Stimulated activated naive CD8-positive, alpha-beta T cell treated with anti-CD3 and anti-CD28 coated beads, Interleukin-15, Interleukin-2, amounts not matched to agents 100 ng/mL and 50 ng/mL, for 24 hours (primary cell): Measurements from ENCODE around the gene GLI3.

Experiments used
- H3K27ac Mint-ChIP-seq: one replicate; pipeline ENCODE4 v1.8.0; 2021; ENCODE audit warnings: mild to moderate bottlenecking, mixed read lengths
- H3K27me3 Mint-ChIP-seq: one replicate; pipeline ENCODE4 v1.8.0; 2021; ENCODE audit warnings: mixed read lengths
- H3K36me3 Mint-ChIP-seq: one replicate; pipeline ENCODE4 v1.8.0; 2021; ENCODE audit warnings: low read depth, mixed read lengths
- H3K4me1 Mint-ChIP-seq: one replicate; pipeline ENCODE4 v1.8.0; 2021; ENCODE audit warnings: low read depth, mixed read lengths
- H3K4me3 Mint-ChIP-seq: one replicate; pipeline ENCODE4 v1.8.0; 2021; ENCODE audit warnings: mild to moderate bottlenecking, mixed read lengths
- H3K9me3 Mint-ChIP-seq: one replicate; pipeline ENCODE4 v1.8.0; 2021; ENCODE audit warnings: mixed read lengths

Gene GLI3

GRCh38 chr7:42137431-42137830 lies 99.6 kb downstream of the GLI3 start:
- no peaks in the 10 kb centered on the region for H3K36me3 Mint-ChIP-seq
- H3K4me3 Mint-ChIP-seq = no peak overlapping the region
- H3K27ac Mint-ChIP-seq = no peak overlapping the region
- H3K9me3 Mint-ChIP-seq = no peaks in the 10 kb centered on the region
- peaks cover 11% of the 10 kb centered on the region for H3K27me3 Mint-ChIP-seq
- H3K4me1 Mint-ChIP-seq = no peaks in the 10 kb centered on the region

- Mint-ChIP-seq H3K27ac (no peak overlapping the region), H3K4me1 (no peaks in the 10 kb centered on the region), H3K9me3 (no peaks in the 10 kb centered on the region), H3K27me3 (peaks cover 11% of the 10 kb centered on the region), H3K36me3 (no peaks in the 10 kb centered on the region), H3K4me3 (no peak overlapping the region)
Measured at GRCh38 chr7:42135728-42136127, 101.3 kb downstream of the GLI3 start.

- Mint-ChIP-seq H3K27ac (no peak overlapping the region), H3K9me3 (no peaks in the 10 kb centered on the region), H3K27me3 (peaks cover 4% of the 10 kb centered on the region), H3K4me1 (no peaks in the 10 kb centered on the region), H3K4me3 (no peak overlapping the region), H3K36me3 (no peaks in the 10 kb centered on the region)
Measured at GRCh38 chr7:42134276-42134876, 102.6 kb downstream of the GLI3 start.

GRCh38 chr7:42133321-42133720 lies 103.7 kb downstream of the GLI3 start:
- Mint-ChIP-seq H3K4me1 (no peaks in the 10 kb centered on the region), H3K27ac (no peak overlapping the region), H3K4me3 (no peak overlapping the region), H3K36me3 (no peaks in the 10 kb centered on the region), H3K27me3 (peaks cover 4% of the 10 kb centered on the region), H3K9me3 (no peaks in the 10 kb centered on the region)

- Mint-ChIP-seq H3K4me1 (no peaks in the 10 kb centered on the region), H3K4me3 (no peak overlapping the region), H3K27ac (no peak overlapping the region), H3K27me3 (no peaks in the 10 kb centered on the region), H3K9me3 (no peaks in the 10 kb centered on the region), H3K36me3 (no peaks in the 10 kb centered on the region)
Measured at GRCh38 chr7:42128703-42129102, 108.3 kb downstream of the GLI3 start.

GRCh38 chr7:42127232-42127622 lies 109.8 kb downstream of the GLI3 start:
- H3K27ac Mint-ChIP-seq = no peak overlapping the region
- H3K4me3 Mint-ChIP-seq = no peak overlapping the region
- H3K9me3 Mint-ChIP-seq = no peaks in the 10 kb centered on the region
- no peaks in the 10 kb centered on the region for H3K27me3 Mint-ChIP-seq
- H3K36me3 Mint-ChIP-seq = no peaks in the 10 kb centered on the region
- no peaks in the 10 kb centered on the region for H3K4me1 Mint-ChIP-seq

GRCh38 chr7:42126475-42127231 lies 110.4 kb downstream of the GLI3 start:
- Mint-ChIP-seq H3K4me3 (no peak overlapping the region), H3K36me3 (no peaks in the 10 kb centered on the region), H3K9me3 (no peaks in the 10 kb centered on the region), H3K27ac (no peak overlapping the region), H3K4me1 (no peaks in the 10 kb centered on the region), H3K27me3 (no peaks in the 10 kb centered on the region)

GRCh38 chr7:42125321-42125720 lies 111.7 kb downstream of the GLI3 start:
- H3K36me3 Mint-ChIP-seq = no peaks in the 10 kb centered on the region
- no peak overlapping the region for H3K27ac Mint-ChIP-seq
- H3K4me3 Mint-ChIP-seq = no peak overlapping the region
- H3K27me3 Mint-ChIP-seq = peaks cover 3% of the 10 kb centered on the region
- H3K9me3 Mint-ChIP-seq = no peaks in the 10 kb centered on the region
- no peaks in the 10 kb centered on the region for H3K4me1 Mint-ChIP-seq

GRCh38 chr7:42123716-42124115 lies 113.3 kb downstream of the GLI3 start:
- Mint-ChIP-seq H3K27me3 (peaks cover 3% of the 10 kb centered on the region), H3K4me3 (no peak overlapping the region), H3K36me3 (no peaks in the 10 kb centered on the region), H3K27ac (no peak overlapping the region), H3K9me3 (no peaks in the 10 kb centered on the region), H3K4me1 (no peaks in the 10 kb centered on the region)

- Mint-ChIP-seq H3K36me3 (no peaks in the 10 kb centered on the region), H3K27ac (no peak overlapping the region), H3K4me1 (no peaks in the 10 kb centered on the region), H3K27me3 (peaks cover 3% of the 10 kb centered on the region), H3K4me3 (no peak overlapping the region), H3K9me3 (no peaks in the 10 kb centered on the region)
Measured at GRCh38 chr7:42120191-42120590, 116.8 kb downstream of the GLI3 start.

GRCh38 chr7:42117201-42117600 lies 119.8 kb downstream of the GLI3 start:
- H3K27ac Mint-ChIP-seq = no peak overlapping the region
- H3K9me3 Mint-ChIP-seq = peaks cover 3% of the 10 kb centered on the region
- no peaks in the 10 kb centered on the region for H3K4me1 Mint-ChIP-seq
- no peak overlapping the region for H3K4me3 Mint-ChIP-seq
- H3K36me3 Mint-ChIP-seq = no peaks in the 10 kb centered on the region
- peaks cover 3% of the 10 kb centered on the region for H3K27me3 Mint-ChIP-seq

GRCh38 chr7:42115795-42116194 lies 121.2 kb downstream of the GLI3 start:
- H3K27me3 Mint-ChIP-seq = peaks cover under 1% of the 10 kb centered on the region
- H3K4me1 Mint-ChIP-seq = no peaks in the 10 kb centered on the region
- H3K36me3 Mint-ChIP-seq = no peaks in the 10 kb centered on the region
- no peak overlapping the region for H3K27ac Mint-ChIP-seq
- H3K9me3 Mint-ChIP-seq = peaks cover 3% of the 10 kb centered on the region
- no peak overlapping the region for H3K4me3 Mint-ChIP-seq

- no peak overlapping the region for H3K4me3 Mint-ChIP-seq
- peaks cover 9% of the 10 kb centered on the region for H3K27me3 Mint-ChIP-seq
- H3K4me1 Mint-ChIP-seq = no peaks in the 10 kb centered on the region
- H3K27ac Mint-ChIP-seq = no peak overlapping the region
- H3K36me3 Mint-ChIP-seq = no peaks in the 10 kb centered on the region
- peaks cover 3% of the 10 kb centered on the region for H3K9me3 Mint-ChIP-seq
Measured at GRCh38 chr7:42110333-42110732, 126.7 kb downstream of the GLI3 start.

- Mint-ChIP-seq H3K27me3 (peaks cover 9% of the 10 kb centered on the region), H3K9me3 (no peaks in the 10 kb centered on the region), H3K4me1 (no peaks in the 10 kb centered on the region), H3K4me3 (no peak overlapping the region), H3K27ac (no peak overlapping the region), H3K36me3 (no peaks in the 10 kb centered on the region)
Measured at GRCh38 chr7:42108803-42109528, 128.0 kb downstream of the GLI3 start.

- Mint-ChIP-seq H3K9me3 (no peaks in the 10 kb centered on the region), H3K36me3 (no peaks in the 10 kb centered on the region), H3K27ac (no peak overlapping the region), H3K4me3 (no peak overlapping the region), H3K4me1 (no peaks in the 10 kb centered on the region), H3K27me3 (peaks cover 9% of the 10 kb centered on the region)
Measured at GRCh38 chr7:42107484-42108240, 129.3 kb downstream of the GLI3 start.
